HUES6 (cell line): ENCODE results near the gene PPP2R5C.

ENCODE experiments used
- H3K27ac ChIP-seq: 2 replicates; pipeline ENCODE4 v1.7.0; 2013; ENCODE audit warnings: low read depth, mild to moderate bottlenecking, low read length, inconsistent platforms
- H3K27me3 ChIP-seq: 2 replicates; pipeline ENCODE4 v1.6.1; 2013; ENCODE audit warnings: low read length; ENCODE audit not compliant: control insufficient read depth, insufficient read depth
- H3K36me3 ChIP-seq: 2 replicates; pipeline ENCODE4 v1.6.1; 2013; ENCODE audit warnings: low read length; ENCODE audit not compliant: control insufficient read depth, insufficient read depth
- H3K4me1 ChIP-seq: 2 replicates; pipeline ENCODE4 v1.6.1; 2013; ENCODE audit warnings: low read length; ENCODE audit not compliant: control insufficient read depth, insufficient read depth
- H3K4me3 ChIP-seq: 2 replicates; pipeline ENCODE4 v1.5.1; 2013; ENCODE audit warnings: low read depth, low read length
- H3K9ac ChIP-seq: one replicate; pipeline ENCODE4 v1.6.1; 2013; ENCODE audit warnings: mild to moderate bottlenecking, low read length
- H3K9me3 ChIP-seq: 2 replicates; pipeline ENCODE4 v1.6.1; 2013; ENCODE audit warnings: low read depth, low read length; ENCODE audit not compliant: control insufficient read depth, insufficient read depth

Gene PPP2R5C

DNA sequence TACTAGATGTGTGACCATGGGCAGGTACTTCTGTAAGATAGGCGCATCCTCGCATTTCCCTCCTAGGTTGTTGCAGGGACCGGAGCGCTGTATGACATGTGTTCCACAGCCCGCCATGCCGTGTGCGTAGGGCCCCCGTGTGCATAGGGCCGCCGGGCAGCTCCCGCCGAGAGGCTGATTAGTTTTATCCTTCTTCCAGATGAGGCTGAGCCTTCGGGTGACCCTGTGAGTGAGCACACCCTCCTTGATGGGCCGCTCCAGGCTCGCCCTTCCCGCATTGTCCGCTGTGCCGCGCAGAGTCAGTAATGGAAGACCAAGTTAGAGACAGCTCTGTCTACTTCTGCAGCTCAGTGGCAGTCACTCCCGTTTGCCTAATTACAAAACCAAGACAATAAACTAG is 130.0 kb downstream of the PPP2R5C start:
- Histone ChIP-seq H3K27me3 (no peaks in the 10 kb centered on the region), H3K9me3 (no peaks in the 10 kb centered on the region), H3K36me3 (peaks cover 55% of the 10 kb centered on the region), H3K9ac (no peak overlapping the region), H3K4me3 (no peak overlapping the region), H3K4me1 (no peaks in the 10 kb centered on the region), H3K27ac (no peak overlapping the region)

DNA sequence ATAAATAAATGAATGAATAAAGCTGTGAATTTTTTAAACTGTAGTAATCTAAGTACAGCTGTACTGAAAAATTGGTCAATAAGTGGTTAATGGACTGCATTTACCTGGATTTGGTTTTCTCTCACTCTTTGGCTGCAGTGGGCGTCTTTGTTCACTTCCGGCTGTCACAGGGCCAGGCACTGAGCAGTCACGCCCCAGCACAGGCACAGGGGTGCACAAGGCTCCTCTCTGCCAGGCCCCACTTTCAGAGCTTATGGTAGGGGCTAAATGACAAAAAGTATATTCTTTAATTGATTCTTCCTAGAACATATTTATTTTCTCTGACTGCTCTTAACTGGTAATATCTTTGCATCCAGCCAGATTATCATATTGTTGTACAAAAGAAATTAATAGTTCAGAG is 132.2 kb downstream of the PPP2R5C start:
- H3K27ac ChIP-seq = no peak overlapping the region
- H3K27me3 ChIP-seq = no peaks in the 10 kb centered on the region
- H3K36me3 ChIP-seq = peaks cover 59% of the 10 kb centered on the region
- no peak overlapping the region for H3K9ac ChIP-seq
- no peaks in the 10 kb centered on the region for H3K4me1 ChIP-seq
- H3K9me3 ChIP-seq = no peaks in the 10 kb centered on the region
- no peak overlapping the region for H3K4me3 ChIP-seq

DNA sequence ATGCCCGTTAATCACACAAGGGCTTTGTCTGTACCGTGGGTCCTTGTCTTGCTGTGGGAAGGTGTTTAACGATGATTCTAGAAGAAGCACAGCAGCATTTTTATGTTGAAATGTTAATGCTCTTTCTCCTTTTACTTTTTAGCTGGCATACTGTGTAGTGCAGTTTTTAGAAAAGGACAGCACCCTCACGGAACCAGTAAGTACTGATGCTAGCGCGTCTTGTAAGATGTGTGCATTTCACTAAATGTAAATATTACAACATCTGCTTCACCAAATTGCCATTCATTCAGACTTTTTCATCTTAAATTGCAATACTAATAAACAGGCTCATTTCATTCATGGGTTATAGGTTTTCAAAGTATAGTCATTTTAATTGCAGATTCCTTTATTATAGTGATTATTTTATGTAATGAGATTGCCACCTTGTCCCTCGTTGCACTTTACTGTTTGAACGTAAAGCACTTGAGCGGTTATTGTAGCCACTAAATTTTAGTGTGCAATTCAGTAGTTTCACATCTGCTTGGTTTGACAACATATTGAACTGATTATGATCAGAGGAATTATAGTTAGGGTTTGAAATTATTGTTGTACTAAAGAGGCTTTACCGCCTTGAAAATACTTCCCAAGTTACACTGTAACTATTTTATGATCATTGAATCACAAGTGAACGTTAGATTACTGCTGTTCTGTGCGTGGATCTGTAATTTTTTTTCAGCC is 133.0 kb downstream of the PPP2R5C start:
- H3K4me3 ChIP-seq = no peak overlapping the region
- H3K36me3 ChIP-seq = peaks cover 65% of the 10 kb centered on the region
- no peak overlapping the region for H3K27ac ChIP-seq
- no peak overlapping the region for H3K9ac ChIP-seq
- no peaks in the 10 kb centered on the region for H3K9me3 ChIP-seq
- H3K27me3 ChIP-seq = no peaks in the 10 kb centered on the region
- H3K4me1 ChIP-seq = no peaks in the 10 kb centered on the region

DNA sequence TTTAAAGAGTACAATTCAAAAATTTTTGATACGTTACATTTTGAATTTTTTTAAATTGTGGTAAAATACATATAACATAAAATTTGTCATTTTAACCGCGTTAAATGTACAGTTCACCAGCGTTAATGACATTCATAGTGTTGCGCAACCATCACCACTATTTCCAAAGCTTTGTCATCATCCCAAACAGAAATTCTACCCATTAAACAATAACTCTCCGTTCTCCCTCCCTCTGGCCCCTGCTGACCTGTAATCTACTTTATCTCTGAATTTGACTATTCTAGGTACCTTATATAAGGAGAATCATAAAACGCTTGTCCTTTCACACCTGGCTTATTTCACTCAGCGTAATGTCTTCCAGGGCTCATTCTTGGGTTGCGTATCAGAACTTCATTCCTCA is 133.7 kb downstream of the PPP2R5C start:
- Histone ChIP-seq H3K27me3 (no peaks in the 10 kb centered on the region), H3K9ac (no peak overlapping the region), H3K4me3 (no peak overlapping the region), H3K27ac (no peak overlapping the region), H3K9me3 (no peaks in the 10 kb centered on the region), H3K36me3 (peaks cover 70% of the 10 kb centered on the region), H3K4me1 (no peaks in the 10 kb centered on the region)

DNA sequence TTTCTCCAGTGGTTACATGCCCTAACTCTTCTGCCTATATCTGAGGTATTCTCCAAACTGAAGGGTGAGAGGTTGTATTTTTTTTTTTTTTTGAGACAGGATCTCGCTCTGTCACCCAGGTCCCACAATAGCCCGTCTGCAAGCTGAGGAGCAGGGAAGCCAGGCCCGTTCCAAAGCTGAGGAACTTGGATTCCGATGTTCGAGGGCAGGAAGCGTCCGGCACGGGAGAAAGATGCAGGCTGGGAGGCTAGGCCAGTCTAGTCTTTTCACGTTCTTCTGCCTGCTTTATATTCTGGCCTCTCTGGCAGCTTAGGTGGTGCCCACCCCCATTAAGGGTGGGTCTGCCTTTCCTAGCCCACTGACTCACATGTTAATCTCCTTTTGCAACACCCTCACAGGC is 135.8 kb downstream of the PPP2R5C start:
- Histone ChIP-seq H3K27ac (no peak overlapping the region), H3K4me3 (no peak overlapping the region), H3K9ac (no peak overlapping the region), H3K36me3 (peaks cover 82% of the 10 kb centered on the region), H3K27me3 (no peaks in the 10 kb centered on the region), H3K9me3 (no peaks in the 10 kb centered on the region), H3K4me1 (no peaks in the 10 kb centered on the region)

DNA sequence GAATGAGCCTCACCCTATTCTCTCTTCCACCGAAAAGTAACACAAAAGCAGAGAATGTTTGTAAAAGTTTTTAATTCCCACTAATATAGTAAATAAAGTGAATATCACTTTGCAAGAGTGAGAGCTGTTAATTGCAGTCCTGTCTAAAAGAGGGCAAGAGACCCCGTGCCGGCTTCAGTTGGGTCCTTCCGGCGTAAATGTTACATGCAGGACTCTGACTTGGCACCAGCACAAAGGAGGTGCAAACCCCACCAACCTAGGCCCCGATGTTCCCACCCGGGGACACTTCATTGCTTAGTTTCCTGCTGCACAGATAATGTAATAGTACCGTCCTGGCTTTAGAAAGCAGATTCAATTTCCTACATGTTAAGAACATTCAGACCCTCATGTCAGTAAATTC is 136.9 kb downstream of the PPP2R5C start:
- H3K36me3 ChIP-seq = peaks cover 86% of the 10 kb centered on the region
- no peak overlapping the region for H3K9ac ChIP-seq
- H3K27ac ChIP-seq = no peak overlapping the region
- H3K4me1 ChIP-seq = no peaks in the 10 kb centered on the region
- H3K9me3 ChIP-seq = no peaks in the 10 kb centered on the region
- no peak overlapping the region for H3K4me3 ChIP-seq
- H3K27me3 ChIP-seq = no peaks in the 10 kb centered on the region

DNA sequence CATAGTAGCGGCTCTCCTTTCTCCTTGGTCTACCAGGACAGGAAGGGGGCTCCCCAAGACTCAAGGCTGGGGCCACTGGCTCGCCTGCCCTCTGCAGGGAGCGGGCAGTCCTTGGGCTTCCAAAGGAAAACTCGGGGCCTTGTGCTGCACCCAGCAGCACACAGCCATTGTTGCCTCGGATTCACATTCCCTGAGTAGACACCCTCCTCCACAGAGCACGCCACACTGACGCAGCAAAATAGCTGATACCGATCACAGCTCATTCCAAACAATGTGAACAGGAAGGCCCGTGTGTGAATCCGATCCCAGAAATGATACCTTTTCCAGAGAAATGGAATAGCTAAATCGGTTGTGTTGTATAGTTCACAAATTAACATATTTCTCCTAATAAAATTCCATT is 137.8 kb downstream of the PPP2R5C start:
- no peaks in the 10 kb centered on the region for H3K27me3 ChIP-seq
- H3K9ac ChIP-seq = no peak overlapping the region
- no peak overlapping the region for H3K4me3 ChIP-seq
- peaks cover 81% of the 10 kb centered on the region for H3K36me3 ChIP-seq
- no peak overlapping the region for H3K27ac ChIP-seq
- H3K4me1 ChIP-seq = no peaks in the 10 kb centered on the region
- no peaks in the 10 kb centered on the region for H3K9me3 ChIP-seq

DNA sequence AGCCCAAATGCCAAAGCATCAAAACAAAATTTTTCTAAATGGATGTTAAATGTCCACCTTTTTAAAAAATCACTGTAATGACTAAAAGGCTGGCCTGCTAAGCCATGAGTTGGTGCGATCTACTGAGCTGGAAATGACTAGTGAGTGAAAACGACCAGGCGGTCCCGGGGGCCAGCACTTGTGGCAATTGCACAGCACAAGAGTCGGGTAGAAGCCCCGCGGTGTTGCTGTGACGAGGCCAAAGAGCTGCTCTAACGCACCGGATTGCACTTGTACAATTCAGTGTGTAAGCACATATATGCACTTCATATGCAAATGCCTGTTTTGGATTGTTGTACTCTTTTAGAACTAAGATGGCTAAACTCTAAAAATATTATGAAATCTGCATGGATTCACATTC is 138.7 kb downstream of the PPP2R5C start:
- Histone ChIP-seq H3K9me3 (no peaks in the 10 kb centered on the region), H3K4me3 (no peak overlapping the region), H3K9ac (no peak overlapping the region), H3K27me3 (no peaks in the 10 kb centered on the region), H3K4me1 (no peaks in the 10 kb centered on the region), H3K27ac (no peak overlapping the region), H3K36me3 (peaks cover 77% of the 10 kb centered on the region)

DNA sequence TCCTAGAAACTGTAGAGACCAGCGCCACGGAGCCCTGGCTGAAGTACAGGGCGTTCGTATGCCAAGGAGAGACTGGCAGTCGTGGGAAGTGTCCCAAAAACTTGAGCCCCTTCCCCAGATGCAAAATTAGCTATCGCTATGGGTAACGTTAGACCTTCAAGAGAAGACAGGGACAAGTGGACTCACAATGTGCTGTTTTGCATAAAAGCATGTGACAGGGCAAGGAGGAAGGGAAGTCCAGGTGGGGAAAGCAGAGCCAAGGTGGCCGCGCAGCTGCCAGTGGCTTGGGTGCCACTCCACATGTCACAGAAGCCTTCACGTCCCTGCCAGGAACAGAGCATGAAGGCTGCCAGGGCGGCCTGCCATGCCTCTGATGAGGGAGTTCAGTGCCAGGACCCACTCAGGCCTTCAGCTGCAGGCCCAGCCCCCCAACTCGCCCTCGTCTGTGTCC is 141.6 kb downstream of the PPP2R5C start:
- Histone ChIP-seq H3K9ac (no peak overlapping the region), H3K27ac (no peak overlapping the region), H3K27me3 (no peaks in the 10 kb centered on the region), H3K4me3 (no peak overlapping the region), H3K4me1 (no peaks in the 10 kb centered on the region), H3K9me3 (no peaks in the 10 kb centered on the region), H3K36me3 (peaks cover 85% of the 10 kb centered on the region)

DNA sequence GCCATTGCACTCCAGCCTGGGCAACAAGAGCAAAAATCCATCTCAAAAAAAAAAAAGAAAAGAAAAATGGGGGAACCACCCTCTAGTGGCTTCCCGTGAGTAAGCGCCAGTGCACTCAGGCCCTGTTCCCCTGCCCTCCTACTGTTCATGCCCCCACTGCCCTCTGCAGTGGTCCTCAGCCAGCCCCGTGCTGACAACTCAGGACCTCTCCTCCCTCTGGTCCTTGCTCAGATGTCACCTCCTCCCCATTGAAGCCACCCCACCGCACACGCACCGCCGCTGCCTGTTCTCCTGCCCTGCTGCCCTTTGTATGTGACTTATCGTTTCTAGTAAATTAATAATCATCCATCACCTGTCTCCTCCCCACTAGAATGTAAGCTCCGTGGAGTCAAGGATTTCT is 144.1 kb downstream of the PPP2R5C start:
- Histone ChIP-seq H3K9ac (no peak overlapping the region), H3K27me3 (no peaks in the 10 kb centered on the region), H3K36me3 (peaks cover 81% of the 10 kb centered on the region), H3K4me3 (no peak overlapping the region), H3K4me1 (no peaks in the 10 kb centered on the region), H3K9me3 (no peaks in the 10 kb centered on the region), H3K27ac (no peak overlapping the region)

DNA sequence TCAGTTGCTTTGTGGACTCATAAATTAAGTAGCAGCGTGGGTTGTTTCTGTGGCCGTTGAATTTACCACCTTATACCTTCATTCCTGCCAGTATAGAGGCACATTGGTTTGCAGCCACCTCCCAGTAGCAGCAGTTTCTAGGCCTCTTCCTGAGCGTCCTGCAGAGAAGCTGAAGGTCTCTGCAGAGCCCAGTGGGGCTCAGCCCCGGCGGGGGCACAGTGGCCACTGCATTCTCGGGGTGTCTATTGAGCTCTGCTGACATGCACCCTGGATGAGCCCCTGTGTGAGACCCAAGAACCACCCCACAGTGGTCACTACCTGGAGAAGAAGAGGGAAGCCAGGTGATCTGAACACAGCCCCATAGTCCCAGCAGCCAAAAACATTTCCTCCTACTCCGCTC is 145.1 kb downstream of the PPP2R5C start:
- Histone ChIP-seq H3K4me1 (no peaks in the 10 kb centered on the region), H3K36me3 (peaks cover 74% of the 10 kb centered on the region), H3K4me3 (no peak overlapping the region), H3K9me3 (no peaks in the 10 kb centered on the region), H3K27ac (no peak overlapping the region), H3K9ac (no peak overlapping the region), H3K27me3 (no peaks in the 10 kb centered on the region)
